Measurements from ENCODE around the gene KCND3.

DNA sequence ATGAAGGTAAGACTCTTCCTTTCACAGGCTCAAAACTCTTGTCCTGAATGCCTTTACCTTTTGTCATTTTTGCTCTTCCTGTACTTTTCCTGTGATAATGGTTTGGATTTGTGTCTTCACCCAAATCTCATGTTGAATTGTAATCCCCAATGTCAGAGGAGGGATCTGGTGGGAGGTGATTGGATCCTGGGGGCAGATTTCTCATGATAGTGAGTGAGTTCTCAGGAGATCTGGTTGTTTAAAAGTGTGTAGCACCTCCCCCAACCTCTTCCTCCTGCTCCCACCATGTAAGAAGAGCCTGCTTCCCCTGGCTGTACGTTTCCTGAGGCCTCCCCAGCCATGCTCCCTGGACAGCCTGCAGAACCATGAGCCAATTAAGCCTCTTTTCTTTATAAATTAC is 158.3 kb downstream of the KCND3 start:
- TF ChIP-seq CTCF (IDR thresholded peaks at IDR 0.05; ENCODE audit: low read depth, low read length, poor library complexity, severe bottlenecking) (no peak), EZH2phosphoT487 (IDR thresholded peaks at IDR 0.05; ENCODE audit: borderline replicate concordance, low read length) (no peak)
